ENCODE results near the gene PDE4B.
"Not testable (repeated sequence)": the region's sequence is repeated elsewhere in the genome, so short reads cannot be mapped to it uniquely, and the experiment has no call there.

The PDE4B gene

DNA sequence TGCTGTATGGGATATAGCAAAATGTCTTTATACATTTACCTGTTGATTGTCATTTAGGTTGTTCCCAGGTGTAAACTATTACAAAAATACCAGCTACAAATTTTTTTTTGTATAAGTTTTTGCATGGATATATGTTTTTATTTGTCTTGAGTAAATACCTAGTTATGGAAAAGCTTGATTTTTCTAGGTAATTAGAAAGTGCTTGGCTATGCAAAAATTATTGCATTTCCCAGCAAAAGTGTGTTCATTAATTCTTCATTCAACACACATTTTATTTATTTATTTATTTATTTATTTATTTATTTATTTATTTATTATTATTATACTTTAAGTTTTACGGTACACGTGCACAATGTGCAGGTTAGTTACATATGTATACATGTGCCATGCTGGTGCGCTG, 22.1 kb downstream of the PDE4B start:
- no peak for DNase-seq (ENCODE audit: low spot score)

GRCh38 chr1:65817891-65818290, 25.2 kb downstream of the PDE4B start:
- DNase-seq (ENCODE audit: low spot score), result no peak

DNA sequence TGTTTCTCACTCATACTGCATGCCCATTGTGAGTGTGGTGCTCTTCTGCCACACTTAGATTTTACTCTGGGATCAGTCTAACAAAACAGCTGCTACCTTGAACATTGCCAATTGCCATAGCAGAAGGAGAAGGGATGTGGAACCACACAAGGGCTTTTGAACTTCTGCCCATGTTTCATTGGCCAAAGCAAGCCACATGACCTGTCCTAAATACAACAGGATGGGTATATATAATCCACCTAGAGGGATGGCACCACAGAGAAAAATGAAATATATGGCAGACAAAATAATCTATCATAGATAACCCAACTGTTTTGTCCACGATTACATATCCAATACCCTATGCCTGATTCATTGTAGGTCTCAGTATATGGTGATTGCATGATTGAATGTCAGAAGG, 26.3 kb downstream of the PDE4B start:
- DNase-seq (ENCODE audit: low spot score), result no peak

DNA sequence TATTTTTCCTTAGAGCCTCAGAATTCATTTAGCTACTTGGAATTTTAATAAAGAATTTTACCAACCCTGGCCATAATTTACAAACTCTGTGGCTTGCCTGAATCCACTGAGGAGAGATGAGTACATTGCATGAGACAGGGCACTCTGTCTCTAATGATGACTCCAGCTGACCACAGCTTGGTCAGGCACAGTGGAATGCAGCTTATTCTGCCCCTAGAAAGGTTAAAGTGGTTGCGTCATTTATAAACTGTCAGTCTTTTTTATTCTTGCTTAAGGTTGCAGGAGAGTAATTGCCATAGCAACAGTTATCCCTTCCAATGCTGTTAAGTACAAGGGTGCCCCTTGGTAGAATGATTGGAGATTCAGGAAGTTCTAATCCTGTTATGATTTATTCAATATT, 28.3 kb downstream of the PDE4B start:
- DNase-seq (ENCODE audit: low spot score), result peak; percentile 73

DNA sequence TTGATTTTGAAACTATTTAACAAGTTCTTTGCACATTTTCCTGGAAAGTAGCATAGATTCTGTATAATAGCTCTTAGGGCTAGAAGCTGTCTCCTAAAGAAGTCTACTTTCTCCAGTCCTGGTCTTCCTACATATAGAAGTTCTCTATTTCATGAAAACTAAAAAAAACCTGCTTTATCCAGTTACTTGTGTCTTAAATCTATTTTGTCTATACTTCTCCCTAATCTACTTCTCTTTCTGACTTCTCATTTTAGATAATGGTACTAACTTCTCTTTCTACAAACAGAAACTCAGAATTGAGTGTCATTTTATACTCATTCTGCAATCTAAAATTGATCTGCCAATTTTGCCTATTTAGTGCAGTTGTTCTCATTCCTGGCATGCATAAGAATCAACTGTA, 28.7 kb downstream of the PDE4B start:
- no peak for DNase-seq (ENCODE audit: low spot score)

GRCh38 chr1:65824103-65824502, 31.4 kb downstream of the PDE4B start:
- DNase-seq (ENCODE audit: low spot score), result no peak

GRCh38 chr1:65825741-65826140, 33.0 kb downstream of the PDE4B start:
- peak; percentile 30 for DNase-seq (ENCODE audit: low spot score)

GRCh38 chr1:65826782-65827181, 34.1 kb downstream of the PDE4B start:
- no peak for DNase-seq (ENCODE audit: low spot score)

- DNase-seq (ENCODE audit: low spot score), result peak; percentile 6
These were observed 34.7 kb downstream of the PDE4B start for GRCh38 chr1:65827346-65827745.

DNA sequence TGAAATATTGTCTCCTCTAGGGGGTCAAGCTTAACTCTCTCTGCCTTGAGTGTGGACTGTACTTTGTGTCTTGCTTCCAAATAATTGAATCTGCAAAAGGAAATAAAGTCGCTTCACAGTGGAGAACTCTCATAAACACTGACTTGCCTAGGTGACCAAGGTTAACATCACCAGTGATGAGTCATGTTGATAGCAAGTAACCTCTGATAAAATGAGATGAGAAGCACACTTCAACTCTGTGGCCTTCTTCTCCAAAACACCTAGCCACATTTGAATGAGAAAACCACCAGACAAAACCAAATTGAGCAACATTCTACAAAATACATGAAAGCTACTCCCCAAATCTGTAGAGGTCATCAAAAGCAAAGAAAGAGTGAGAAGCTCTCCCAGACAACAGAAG, 37.6 kb downstream of the PDE4B start:
- DNase-seq (ENCODE audit: low spot score), result no peak

- DNase-seq (ENCODE audit: low spot score), result peak; percentile 24
These were observed 39.6 kb downstream of the PDE4B start for GRCh38 chr1:65832296-65832695.

DNA sequence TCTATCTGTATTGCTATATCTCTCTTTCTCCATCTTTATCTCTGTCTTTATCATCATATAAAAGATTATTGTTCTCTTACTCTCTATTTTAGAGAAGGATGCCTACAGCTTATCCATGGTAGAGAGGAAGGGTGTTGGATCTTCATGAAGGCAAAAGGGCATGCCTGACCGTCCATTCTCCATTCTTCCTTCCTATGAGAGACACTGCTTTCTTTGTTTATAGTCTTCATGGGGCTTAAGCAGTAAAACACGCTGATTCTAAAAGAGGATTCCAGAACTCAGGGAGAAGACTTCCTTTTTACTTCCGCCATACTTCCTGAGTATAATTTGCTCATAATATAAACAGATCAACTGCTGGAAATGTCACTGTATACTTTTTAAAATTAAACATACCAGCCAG, 44.0 kb downstream of the PDE4B start:
- DNase-seq (ENCODE audit: low spot score), result no peak

DNA sequence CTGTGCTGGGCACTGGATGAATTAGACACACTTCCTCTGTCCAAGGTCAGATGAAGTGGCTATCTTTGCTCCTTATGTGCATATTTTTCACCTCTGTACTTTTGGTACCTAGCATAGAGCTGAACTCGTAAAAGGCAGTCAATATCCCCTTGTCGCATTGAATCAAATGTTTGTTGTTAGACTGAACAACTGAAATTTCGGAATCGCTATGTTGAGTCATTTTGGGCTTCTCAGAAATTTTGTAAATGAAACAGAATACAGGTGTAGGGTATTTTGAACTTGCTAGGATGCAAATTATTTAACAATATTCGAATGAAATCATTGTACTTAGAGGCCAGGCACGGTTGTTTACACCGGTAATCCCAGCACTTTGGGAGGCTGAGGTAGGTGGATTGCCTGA, 48.0 kb downstream of the PDE4B start:
- no peak for DNase-seq (ENCODE audit: low spot score)

GRCh38 chr1:65844296-65844695, 51.6 kb downstream of the PDE4B start:
- DNase-seq (ENCODE audit: low spot score), result no peak

- no peak for DNase-seq (ENCODE audit: low spot score)
These were observed 52.3 kb downstream of the PDE4B start for GRCh38 chr1:65844821-65845534.

- DNase-seq (ENCODE audit: low spot score), result no peak
These were observed 52.9 kb downstream of the PDE4B start for GRCh38 chr1:65845535-65846060.

DNA sequence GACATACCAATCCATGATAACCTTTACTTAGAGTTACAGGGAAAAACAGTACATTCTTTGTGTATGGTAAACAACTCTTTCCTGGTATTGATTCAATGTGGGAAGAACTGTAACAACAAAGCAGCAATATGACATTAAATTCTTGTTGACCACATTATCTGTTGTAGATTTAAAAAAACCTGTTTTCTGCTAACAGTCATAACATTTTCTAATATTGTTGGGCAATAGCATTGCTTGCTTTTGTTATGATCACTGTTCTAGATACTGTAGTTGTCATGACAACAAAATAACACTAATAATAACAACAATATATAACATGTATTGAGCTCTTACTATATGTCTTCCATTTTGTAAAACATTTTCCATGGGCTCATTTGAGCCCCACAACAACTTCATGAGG, 54.2 kb downstream of the PDE4B start:
- no peak for DNase-seq (ENCODE audit: low spot score)

DNA sequence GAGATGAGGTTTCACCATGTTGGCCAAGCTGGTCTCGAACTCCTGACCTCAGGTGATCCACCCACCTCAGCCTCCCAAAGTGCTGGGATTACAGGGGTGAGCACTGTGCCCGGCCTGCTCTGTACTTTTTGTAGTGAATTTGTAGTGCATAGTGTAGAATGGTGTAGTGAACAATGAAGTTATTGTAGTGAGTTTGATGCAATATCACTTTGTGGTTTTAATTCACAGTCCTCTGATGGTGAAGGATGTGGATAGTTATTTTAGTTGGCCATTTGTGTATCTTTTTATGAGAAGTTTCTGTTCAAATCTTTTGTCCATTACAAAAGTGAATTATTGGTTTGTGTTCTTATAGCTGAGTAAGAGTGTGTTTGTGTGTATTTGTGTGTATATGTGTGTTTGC, 57.6 kb downstream of the PDE4B start:
- no peak for DNase-seq (ENCODE audit: low spot score)

DNA sequence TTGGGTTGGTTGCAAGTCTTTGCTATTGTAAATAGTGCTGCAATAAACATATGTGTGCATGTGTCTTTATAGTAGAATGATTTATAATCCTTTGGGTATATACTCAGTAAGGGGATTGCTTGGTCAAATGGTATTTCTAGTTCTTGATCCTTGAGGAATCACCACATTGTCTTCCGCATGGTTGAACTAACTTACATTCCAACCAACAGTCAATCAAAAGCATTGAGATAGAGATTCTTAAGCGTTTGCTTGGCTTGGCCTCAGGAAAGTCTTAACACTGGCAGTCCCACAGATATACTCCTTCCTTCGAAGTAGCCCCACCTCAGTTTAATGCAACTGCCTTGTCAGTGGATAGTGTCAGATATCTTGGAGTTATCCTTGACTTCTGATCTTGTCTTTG, 63.9 kb downstream of the PDE4B start:
- DNase-seq (ENCODE audit: low spot score), result not testable (repeated sequence)

- DNase-seq (ENCODE audit: low spot score), result no peak
These were observed 73.7 kb downstream of the PDE4B start for GRCh38 chr1:65866439-65866838.

- no peak for DNase-seq (ENCODE audit: low spot score)
These were observed 79.6 kb downstream of the PDE4B start for GRCh38 chr1:65872301-65872700.

DNA sequence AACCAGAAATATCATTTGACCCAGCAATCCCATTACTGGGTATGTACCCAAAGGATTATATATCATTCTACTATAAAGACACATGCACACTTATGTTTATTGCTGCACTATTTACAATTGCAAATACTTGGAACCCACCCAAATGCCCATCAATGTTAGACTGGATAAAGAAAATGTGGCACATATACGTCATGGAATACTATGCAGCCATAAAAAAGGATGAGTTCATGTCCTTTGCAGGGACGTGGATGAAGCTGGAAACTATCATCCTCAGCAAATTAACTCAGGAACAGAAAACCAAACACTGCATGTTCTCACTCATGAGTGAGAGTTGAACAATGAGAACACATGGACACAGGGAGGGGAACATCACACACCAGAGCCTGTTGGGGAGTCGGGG, 85.6 kb downstream of the PDE4B start:
- DNase-seq (ENCODE audit: low spot score), result not testable (repeated sequence)

DNA sequence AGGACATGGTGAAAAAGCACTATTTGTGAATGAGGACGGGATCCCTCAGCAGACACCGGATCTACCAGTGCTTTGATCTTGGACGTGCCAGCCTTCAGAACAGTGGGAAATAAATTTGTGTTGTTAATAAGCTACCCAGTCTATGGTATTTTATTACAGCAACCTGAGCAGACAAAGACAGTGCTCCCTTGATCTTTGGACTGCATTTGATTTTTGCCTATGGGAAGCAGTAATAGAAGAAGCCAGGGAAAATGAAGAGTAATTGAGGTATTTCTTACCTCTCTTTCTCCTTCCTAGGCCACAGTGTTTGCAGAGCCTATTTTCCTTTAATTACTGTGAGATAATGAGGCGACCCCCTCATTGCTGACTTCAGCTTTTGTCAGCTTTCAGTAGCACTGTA, 87.9 kb downstream of the PDE4B start:
- DNase-seq (ENCODE audit: low spot score), result no peak

DNA sequence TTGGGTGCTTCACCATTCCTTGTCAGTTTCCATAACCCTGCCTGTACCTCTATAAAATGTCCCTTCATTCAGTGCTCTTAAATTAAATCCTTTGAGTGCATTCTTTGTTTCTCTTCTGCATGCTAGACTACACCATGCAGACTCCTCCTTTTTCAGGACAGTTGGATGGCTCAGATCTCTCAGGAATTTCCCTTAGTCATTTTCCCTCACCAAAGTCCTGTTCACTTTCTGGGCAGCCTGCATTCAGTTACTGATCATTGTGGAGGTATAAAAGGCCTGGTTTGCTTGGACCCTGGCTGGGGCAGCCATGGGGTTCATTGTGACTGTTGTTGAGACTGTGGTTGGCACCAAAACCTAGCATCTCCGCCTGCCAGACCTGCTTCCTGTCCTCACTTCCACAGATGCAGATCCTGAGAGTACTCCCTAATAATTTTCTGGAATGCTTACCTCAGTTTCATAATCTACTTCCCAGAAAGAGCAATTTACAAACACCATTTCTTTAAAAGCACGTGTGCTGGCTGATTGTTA, 88.4 kb downstream of the PDE4B start:
- DNase-seq (ENCODE audit: low spot score), result peak; percentile 32
